ENCODE measurements around the gene DPM2.

Gene DPM2

DNA sequence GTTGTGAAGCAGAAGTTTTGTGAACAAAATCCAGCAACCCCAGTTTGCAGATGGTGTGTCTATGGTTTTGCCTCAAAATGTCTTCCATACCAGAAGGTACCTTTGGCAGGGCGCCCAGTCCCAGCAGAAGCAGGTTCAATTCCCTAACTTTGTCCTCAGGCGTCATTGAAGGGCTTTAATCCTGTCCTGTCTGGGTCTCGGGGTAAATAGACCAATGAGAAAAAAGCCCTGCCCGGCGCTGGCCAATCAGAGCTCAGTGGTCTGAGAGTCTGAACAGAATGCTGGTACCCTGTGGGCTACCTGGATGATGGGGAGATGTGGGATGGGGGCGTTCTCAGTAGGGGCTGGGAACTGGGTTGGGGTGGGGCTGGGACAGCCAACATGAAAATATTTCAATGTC, 14.6 kb downstream of the DPM2 start:
- DNase-seq (ENCODE audit: low spot score) = no peak

DNA sequence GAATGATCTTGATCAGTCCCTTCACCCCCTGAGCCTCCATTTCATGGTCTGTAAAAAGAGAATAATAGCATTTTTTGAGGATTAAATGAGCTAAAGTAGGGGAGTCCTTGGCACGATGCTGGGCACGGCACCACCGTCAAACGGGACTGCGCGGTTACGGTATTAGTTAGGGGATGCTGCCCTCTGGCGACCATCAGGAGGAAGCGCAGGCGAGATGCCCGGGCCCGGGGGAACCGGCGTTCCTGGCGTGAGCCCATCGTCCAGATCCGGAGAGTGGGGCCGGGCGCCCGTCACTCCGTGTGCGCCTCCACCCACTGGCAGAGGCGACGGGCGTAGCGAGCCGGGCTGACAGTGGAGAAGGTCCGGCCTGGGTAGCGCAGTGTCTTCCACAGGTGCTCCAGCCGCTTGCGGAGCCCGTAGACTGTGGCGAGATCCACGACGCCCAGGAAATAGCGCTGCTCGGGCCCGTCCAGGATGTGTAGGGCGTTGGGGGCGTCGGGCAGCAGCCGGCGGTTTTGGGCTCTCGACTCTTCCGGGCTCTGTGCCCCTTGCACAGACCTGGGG, 16.0 kb downstream of the DPM2 start:
- TF ChIP-seq, protein P1, sequence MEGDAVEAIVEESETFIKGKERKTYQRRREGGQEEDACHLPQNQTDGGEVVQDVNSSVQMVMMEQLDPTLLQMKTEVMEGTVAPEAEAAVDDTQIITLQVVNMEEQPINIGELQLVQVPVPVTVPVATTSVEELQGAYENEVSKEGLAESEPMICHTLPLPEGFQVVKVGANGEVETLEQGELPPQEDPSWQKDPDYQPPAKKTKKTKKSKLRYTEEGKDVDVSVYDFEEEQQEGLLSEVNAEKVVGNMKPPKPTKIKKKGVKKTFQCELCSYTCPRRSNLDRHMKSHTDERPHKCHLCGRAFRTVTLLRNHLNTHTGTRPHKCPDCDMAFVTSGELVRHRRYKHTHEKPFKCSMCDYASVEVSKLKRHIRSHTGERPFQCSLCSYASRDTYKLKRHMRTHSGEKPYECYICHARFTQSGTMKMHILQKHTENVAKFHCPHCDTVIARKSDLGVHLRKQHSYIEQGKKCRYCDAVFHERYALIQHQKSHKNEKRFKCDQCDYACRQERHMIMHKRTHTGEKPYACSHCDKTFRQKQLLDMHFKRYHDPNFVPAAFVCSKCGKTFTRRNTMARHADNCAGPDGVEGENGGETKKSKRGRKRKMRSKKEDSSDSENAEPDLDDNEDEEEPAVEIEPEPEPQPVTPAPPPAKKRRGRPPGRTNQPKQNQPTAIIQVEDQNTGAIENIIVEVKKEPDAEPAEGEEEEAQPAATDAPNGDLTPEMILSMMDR (IDR thresholded peaks at IDR 0.05) = peak; percentile 88
- no peak overlapping the region for H3K27ac ChIP-seq
- H3K4me3 ChIP-seq = peak overlapping the region; percentile 63
- DNase-seq (ENCODE audit: low spot score) = no peak

More for the DNA sequence above, 14.6 kb downstream of the DPM2 start:
- Histone ChIP-seq H3K4me3 (no peak overlapping the region), H3K27ac (no peak overlapping the region)
- TF ChIP-seq, protein P1 (IDR thresholded peaks at IDR 0.05) = no peak

- H3K4me3 ChIP-seq = no peak overlapping the region
- H3K27ac ChIP-seq = no peak overlapping the region
- TF ChIP-seq, protein P1 (IDR thresholded peaks at IDR 0.05) = no peak
- no peak for DNase-seq (ENCODE audit: low spot score)
These were observed 16.9 kb downstream of the DPM2 start for GRCh38 chr9:127920794-127921193.

DNA sequence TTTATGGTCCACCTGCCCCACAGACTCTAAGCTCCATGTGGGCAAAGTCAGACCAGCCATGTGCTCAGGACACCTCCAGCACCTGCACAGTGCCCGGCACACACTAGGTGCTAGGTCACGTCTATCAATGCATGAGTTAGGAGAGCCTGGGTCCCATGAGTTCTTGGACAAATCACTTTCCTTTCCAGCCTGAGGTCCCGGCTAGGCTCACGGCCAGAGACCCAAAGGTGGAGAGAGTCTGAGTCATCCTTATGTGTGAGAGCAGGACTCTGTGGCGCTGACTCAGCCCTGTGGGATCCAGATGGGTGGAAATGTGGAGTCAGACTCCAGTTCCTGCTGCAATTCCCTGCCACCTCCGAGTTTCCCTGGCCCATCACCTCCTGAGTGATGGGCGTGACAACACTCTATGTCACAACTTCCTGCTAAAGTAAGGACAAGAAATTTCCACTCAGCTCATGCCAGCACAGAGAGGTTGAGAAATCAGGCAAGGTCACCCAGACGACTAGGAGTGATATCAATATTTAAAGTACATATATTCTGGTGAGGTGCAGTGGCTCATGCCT, 18.3 kb downstream of the DPM2 start:
- peak; percentile 96 for DNase-seq (ENCODE audit: low spot score)
- no peak overlapping the region for H3K4me3 ChIP-seq
- H3K27ac ChIP-seq = peak overlapping the region; percentile 61 to 91
- TF ChIP-seq, protein P1 (IDR thresholded peaks at IDR 0.05) = no peak

DNA sequence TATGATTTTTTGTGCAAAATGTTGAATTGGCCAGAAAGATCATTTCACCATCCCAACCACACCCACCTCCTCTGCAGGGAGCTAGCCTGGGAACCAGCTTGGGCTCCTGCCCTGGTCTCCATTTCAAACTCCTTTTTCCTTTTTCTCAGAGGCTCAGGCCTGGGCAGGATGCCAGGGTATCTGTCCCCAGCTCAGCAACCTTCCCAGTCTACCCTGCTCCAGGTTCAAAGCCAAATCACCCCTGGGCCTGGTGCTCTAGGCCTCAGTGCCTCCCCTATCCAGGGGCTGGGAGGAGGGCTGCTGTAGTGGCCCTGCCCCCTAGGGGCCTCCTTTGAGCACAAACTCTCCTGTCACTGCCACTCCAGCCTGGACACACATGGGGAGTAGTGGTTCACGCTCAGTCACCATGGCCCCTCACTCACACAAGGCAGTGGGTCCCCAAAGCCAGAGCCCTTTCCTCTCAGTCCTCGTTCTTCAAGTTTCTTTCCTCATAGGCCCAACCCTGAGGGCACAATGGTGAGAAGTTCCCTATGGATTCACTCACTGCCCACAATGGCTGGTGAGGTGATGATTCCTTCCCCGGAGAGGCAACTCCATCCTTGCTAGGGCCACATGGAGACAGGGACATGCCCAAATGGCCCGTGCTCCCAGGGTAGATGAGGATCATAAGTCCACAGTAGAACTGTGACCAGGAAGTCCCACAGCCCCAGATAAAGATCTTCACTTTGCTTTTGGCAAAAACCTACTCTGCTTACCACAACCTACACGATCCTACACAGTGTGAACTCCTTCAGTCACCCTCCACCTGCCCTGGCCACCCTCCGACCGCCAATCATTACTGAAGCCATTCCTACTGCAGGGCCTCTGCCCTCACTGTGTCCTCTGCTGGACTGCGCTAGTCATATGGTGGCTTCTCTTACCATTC, 19.2 kb downstream of the DPM2 start:
- DNase-seq (ENCODE audit: low spot score) = no peak
- peak overlapping the region; percentile 61 to 91 for H3K27ac ChIP-seq
- TF ChIP-seq, protein P1 (IDR thresholded peaks at IDR 0.05) = no peak

DNA sequence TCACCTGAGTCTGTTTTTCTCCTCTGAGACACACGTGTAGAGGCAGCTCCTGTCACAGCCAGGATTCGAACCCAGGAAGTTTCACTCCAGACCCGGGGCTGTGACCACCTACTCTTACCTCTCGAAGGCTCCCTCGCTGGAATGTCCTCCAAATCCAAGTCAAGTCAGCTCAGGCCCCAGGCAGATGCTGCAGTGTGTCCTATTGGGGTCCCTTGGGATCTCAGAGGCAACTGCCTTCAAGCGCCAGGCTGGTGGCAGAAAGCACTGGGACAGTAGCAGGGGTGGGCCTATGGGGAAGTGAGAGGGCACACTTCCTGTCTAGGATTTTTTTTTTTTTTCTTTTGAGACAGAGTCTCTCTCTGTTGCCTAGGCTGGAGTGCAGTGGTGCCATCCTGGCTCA, 20.1 kb downstream of the DPM2 start:
- TF ChIP-seq, protein P1 (IDR thresholded peaks at IDR 0.05) = no peak
- Histone ChIP-seq H3K27ac (peak overlapping the region; percentile 61 to 91), H3K4me3 (peak overlapping the region; percentile 95)
- DNase-seq (ENCODE audit: low spot score) = no peak

More for the DNA sequence above, 19.2 kb downstream of the DPM2 start:
- no peak overlapping the region for H3K4me3 ChIP-seq

Data from coronary artery (tissue), 2 donors.